Hepatocyte (in vitro differentiated cells): ENCODE measurements around the gene NUDT21.

Source experiments
- EZH2 ChIP-seq: fragments of 200-600 bp; sonication (generic); IDR thresholded peaks from 2 replicates; pipeline ENCODE4 v1.6.1; 2016; ENCODE audit warnings: antibody characterized with exemption, mild to moderate bottlenecking, borderline replicate concordance
- TF ChIP-seq, protein P1 (sequence below): fragments of 200-600 bp; sonication (generic); IDR thresholded peaks from 2 replicates; pipeline ENCODE4 v1.5.1; 2016; ENCODE audit warnings: antibody characterized with exemption, mild to moderate bottlenecking; ENCODE audit not compliant: poor library complexity

DNA sequence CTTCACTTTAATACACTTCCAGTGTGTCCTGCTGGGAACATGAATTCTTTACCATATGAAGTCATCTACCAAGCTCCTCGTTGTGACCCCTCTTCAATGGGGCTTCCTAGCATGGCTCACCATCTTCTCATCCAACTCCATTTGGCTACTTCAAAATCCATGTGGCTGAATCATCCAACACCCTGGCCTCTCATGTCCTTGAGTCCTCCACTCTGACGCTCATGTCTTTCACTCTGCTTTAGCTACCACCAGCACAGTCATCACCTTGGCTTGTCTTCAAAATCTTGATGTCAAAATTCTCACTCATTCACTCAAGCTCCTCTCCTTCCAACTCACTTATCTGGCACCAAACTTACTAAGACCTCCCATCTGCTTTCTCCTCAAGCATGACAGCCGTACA lies 61.6 kb downstream of the NUDT21 start:
- TF ChIP-seq, protein P1, sequence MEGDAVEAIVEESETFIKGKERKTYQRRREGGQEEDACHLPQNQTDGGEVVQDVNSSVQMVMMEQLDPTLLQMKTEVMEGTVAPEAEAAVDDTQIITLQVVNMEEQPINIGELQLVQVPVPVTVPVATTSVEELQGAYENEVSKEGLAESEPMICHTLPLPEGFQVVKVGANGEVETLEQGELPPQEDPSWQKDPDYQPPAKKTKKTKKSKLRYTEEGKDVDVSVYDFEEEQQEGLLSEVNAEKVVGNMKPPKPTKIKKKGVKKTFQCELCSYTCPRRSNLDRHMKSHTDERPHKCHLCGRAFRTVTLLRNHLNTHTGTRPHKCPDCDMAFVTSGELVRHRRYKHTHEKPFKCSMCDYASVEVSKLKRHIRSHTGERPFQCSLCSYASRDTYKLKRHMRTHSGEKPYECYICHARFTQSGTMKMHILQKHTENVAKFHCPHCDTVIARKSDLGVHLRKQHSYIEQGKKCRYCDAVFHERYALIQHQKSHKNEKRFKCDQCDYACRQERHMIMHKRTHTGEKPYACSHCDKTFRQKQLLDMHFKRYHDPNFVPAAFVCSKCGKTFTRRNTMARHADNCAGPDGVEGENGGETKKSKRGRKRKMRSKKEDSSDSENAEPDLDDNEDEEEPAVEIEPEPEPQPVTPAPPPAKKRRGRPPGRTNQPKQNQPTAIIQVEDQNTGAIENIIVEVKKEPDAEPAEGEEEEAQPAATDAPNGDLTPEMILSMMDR: no peak
- no peak for TF ChIP-seq EZH2
